AG08395 (cell line): ENCODE measurements around the gene ANKRD55.
"Not testable (repeated sequence)": the region's sequence is repeated elsewhere in the genome, so short reads cannot be mapped to it uniquely, and the experiment has no call there.

Experiments
- DNase-seq: peaks from one replicate; pipeline ENCODE4 v3.0.0; 2012; ENCODE audit warnings: mixed read lengths, low spot score

Gene ANKRD55

DNA sequence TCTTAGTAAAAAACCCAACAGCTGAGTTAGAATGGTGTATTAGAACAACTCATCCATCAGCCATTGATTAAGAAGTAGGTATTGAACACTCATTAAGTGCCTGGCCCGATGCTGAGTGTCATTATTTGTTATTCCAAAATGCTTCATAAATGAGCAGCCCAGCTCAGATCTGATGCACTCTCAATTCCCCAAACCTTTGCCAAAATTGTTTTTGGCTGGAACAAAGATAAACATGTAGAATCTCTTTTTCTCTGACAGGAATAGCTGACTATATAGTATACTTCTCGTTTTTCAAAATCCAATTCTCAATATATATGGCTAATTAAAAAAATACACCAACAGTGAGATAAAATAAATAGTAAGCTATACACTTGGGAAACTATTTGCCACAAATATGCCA is 20.0 kb upstream of the ANKRD55 start:
- DNase-seq: no peak

DNA sequence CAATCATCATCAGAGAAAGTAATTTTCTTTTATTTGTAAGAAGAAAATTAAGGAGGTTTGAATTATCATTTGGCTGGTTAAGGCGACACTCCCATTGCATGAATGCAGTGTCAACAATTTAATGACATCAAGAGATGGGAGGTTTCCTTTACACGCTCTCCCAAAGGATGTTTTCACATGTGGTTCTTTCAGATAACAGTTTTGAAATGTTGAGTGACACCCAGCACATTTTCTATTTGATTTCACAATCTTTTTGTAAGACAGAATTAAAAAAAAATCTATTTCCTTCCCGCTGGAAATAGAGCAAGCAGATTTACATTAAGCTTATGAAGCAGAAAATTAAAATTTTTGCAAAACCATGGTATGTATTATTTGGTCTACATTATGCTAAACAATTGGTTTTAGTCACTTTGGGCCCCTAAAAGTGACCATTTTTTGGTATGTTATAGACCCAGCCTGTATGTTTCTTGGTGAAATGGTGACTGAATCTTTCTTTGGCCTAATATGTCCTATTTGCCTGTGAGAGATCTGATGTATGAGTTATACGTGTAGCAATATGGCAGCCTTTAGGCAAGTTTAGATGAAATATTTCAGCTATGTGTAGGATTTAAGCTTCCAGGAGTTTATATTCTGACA is 18.9 kb upstream of the ANKRD55 start:
- DNase-seq: no peak

- DNase-seq: no peak
These were observed 18.3 kb upstream of the ANKRD55 start for GRCh38 chr5:56251440-56251839.

GRCh38 chr5:56250011-56250410 is 16.9 kb upstream of the ANKRD55 start:
- DNase-seq: no peak

DNA sequence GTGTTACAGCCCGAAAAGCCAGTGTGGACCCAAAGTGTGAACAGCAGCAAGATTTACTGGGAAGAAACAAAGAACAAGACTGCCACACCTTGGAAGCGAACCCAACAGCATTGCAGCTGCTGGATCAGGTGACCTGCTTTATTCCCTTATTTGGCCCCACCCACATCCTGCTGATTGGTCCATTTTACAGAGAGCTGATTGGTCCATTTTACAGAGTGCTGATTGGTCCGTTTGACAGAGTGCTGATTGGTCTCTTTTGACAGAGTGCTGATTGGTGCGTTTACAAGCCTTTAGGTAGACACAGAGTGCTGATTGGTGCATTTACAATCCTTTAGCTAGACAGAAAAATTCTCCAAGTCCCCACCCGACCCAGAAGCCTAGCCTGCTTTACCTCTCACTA is 16.0 kb upstream of the ANKRD55 start:
- not testable (repeated sequence) for DNase-seq

- peak; percentile 64 for DNase-seq
These were observed 14.5 kb upstream of the ANKRD55 start for GRCh38 chr5:56247592-56247991.

GRCh38 chr5:56246769-56247168 is 13.6 kb upstream of the ANKRD55 start:
- no peak for DNase-seq

- no peak for DNase-seq
These were observed 12.4 kb upstream of the ANKRD55 start for GRCh38 chr5:56245481-56245880.

- DNase-seq: no peak
These were observed 11.5 kb upstream of the ANKRD55 start for GRCh38 chr5:56244627-56245026.

DNA sequence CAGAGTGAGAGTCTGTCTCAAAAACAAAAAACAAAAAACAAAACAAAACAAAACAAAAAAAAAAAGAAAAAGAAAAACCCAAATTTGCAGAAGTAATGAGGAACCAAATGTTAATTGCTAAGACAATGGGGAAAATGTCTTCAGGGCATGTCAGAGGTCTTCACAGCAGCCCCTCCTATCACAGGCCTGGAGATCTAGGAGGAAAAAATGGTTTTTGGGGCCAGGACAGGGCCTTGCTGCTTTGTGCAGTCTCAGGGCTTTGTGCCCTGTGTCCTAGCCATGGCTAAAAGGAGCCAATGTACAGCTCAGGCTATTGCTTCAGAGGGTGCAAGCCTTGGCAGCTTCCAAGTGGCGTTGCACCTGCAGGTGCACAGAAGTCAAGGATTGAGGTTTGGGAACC is 9.1 kb upstream of the ANKRD55 start:
- DNase-seq: not testable (repeated sequence)

DNA sequence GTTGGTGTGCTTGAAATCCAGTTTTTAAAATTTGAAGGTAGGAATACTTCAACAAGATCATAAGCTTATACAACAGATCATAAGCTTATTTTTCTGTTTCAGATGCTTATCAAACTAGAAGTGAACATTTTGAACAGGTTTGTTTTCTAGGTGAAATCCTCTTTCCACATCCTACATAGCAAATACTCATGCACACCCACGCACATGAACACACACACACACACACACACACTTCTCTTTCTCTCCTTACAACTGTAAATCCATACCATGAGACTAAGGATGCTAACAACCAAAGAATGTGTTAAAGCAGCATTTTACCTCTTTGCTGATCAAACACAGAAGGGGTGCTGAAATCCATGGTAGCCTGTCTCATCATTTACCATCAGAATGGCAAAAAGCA is 592 bp downstream of the ANKRD55 start:
- no peak for DNase-seq

- DNase-seq: no peak
These were observed 2.6 kb downstream of the ANKRD55 start for GRCh38 chr5:56230576-56230975.

DNA sequence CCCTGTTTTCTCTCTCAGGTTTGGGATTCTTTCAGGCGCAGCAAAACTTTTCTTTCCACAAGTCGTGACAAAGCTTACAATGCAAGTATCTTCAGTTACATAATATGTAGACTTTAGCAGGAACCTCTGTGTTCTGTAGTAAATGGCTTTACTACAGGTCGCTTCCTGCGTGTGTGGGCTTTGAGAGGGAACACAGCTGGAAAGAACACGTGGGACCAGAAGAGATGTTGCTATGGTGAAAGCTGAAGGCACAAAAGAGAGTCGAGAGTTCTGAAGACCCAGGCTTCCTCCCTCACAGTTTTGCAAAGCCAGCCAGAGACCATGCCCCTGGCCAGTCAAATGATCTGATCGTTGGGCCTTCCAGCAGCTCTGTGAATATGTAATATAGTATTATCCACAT is 4.0 kb downstream of the ANKRD55 start:
- DNase-seq: no peak

- no peak for DNase-seq
These were observed 4.5 kb downstream of the ANKRD55 start for GRCh38 chr5:56228631-56229030.

- no peak for DNase-seq
These were observed 5.4 kb downstream of the ANKRD55 start for GRCh38 chr5:56227691-56228090.

GRCh38 chr5:56223298-56223697 is 9.8 kb downstream of the ANKRD55 start:
- not testable (repeated sequence) for DNase-seq

- DNase-seq: not testable (repeated sequence)
These were observed 11.5 kb downstream of the ANKRD55 start for GRCh38 chr5:56221601-56222000.

DNA sequence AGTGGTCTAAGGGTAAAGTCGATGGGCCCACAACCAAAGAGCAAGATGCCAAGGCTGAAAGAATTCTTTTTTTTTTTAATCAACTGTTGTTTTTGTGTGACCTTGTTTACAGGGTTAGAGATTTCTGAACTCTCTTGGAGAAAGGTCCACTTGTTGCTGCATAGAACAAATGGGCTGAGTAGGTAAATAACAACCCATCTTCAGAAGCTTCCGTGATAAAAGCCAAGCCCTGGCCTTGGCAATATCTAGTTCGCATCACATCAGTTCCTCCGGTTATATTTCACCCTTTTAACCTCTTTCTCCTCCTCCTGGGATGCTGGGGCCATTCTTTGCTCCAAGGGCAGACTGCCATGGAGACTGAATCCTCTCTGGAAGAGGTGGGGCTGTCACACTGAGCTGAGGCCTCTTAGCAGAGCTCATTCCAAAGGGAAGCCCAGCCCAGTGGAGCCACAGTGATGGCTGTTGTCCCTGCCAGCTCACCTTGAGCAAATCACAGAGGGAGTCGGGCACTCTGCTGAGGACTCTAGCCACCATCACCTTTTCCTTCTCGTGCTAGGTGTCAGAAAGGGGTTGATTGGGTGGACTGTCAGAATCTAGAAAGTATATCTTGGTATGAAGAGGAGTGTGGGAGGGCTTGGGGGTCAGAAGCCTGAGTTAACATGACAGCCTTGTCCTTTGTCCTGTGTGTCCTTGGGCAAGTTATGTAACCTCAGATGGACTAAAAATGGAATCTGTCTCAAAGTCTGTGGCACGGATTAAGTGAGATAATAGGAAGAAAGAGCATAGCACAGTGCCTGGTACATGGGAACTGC is 17.9 kb downstream of the ANKRD55 start:
- no peak for DNase-seq

DNA sequence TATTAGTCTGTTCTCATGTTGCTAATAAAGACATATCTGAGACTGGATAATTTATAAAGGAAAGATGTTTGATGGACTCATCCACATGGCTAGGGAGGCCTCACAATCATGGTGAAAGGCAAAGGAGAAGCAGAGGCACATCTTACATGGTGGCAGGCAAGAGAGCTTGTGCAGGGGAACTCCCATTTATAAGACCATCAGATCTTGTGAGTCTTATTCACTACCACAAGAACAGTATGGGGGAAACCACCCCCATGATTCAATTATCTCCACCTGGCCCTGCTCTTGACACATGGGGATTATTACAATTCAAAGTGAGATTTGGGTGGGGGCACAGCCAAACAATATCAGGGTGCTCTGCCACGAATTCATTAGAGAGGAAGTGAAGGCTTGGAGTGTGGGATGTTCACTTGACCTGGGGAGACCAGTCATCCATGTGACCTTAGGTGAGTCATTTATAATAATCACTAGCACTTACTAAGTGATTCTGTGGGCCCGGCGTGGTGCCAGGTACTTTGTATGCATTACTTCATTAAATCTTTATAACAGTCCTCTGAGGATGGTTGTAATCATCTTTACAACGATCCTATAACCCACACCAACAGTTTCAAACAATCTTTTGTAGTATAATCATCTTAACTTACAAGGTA is 19.1 kb downstream of the ANKRD55 start:
- not testable (repeated sequence) for DNase-seq

DNA sequence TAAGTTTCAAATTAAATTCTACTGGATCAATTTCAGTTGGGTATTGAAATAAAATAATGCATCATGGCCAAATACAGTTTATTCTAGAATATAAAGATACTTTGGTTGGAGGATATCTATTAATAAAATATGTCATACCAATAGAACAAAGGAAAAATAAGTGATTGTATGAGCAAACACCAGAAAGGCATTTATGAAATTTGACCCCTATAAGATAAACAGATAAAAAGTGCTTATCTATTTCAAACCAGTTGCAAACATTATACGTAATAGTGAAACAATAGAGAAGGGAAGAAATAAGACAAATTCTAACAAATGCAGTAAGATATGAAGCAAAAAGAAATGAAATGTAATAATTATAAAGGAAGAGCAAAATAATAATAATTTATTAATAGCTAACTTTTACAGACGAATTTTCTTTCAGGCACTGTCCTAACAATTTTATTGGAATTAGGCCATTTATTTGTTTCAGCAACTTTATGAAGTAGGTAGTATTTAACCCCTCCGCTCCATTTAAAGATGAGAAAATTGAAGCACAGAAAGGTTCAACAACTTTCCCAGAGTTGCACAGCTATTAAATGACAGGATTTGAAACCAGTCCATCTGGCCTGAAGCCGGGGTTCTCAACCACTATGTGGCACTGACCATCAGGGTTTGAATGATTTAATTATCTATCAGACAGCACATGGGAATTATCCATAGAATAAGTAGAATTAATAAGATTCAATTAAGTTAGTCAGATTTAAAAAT is 20.8 kb downstream of the ANKRD55 start:
- no peak for DNase-seq

GRCh38 chr5:56211298-56211865 is 21.7 kb downstream of the ANKRD55 start:
- peak; percentile 90 for DNase-seq

- no peak for DNase-seq
These were observed 24.4 kb downstream of the ANKRD55 start for GRCh38 chr5:56208681-56209080.
